ENCODE measurements around the gene SPACDR.
"Not testable (repeated sequence)": the region's sequence is repeated elsewhere in the genome, so short reads cannot be mapped to it uniquely, and the experiment has no call there.

Gene SPACDR

GRCh38 chr7:100465299-100465698 lies 1.2 kb upstream of the SPACDR start:
- FAIRE-seq, result no peak

DNA sequence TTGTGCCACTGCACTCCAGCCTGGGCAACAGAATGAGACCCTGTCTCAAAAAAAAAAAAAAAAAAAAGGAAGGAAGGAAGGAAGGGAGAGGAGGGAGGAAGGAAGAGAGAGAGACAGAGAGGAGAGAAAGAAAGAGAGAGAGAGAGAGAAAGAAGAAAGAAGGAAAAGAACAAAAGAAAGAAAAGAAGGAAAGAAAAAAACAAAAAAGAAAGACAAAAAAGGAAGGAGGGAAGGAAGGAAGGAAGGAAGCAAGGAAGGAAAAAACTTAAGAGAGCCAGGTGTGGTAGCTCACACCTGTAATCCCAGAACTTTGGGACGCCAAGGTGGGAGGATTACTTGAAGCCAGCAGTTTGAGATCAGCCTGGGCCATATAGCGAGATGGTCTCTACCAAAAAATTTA lies 731 bp upstream of the SPACDR start:
- FAIRE-seq, result no peak

DNA sequence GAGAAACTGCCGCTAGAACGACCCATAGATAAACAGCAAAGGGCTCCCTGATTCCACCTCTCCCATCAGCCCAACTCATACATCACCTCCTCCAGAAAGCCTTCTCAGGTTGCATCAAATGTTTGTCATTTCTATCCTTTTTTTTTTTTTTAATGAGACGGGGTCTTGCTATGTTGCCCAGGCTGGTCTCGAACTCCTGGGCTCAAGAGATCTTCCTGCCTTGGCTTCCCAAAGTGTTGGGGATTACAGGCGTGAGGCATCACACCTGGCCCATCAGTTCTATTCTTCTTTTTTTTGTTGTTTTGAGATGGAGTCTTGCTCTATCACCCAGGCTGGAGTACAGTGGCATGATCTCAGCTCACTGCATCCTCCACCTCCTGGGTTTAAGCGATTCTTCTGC lies 7.0 kb downstream of the SPACDR start:
- FAIRE-seq, result no peak

DNA sequence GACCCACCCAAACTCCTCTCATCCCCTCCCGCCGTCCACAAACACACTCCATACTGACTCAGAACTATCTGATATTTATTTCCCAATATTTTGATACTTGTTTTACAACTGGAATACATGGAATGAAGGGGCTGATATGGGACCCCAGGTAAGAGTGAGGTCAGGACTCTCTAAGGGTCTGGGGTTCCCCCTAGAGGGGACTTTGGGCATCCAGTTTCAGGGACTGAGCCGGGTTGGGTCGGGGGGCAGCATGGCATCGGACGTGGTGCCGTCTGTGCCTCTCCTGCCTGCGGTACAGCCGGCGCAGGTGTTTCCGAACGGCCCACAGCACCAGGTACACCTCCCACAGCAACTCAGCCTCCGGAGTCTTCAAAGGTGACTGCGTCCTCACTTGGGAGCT lies 7.5 kb downstream of the SPACDR start:
- no peak for FAIRE-seq

GRCh38 chr7:100455206-100455605 lies 8.9 kb downstream of the SPACDR start:
- FAIRE-seq, result no peak

- FAIRE-seq, result not testable (repeated sequence)
Observed at GRCh38 chr7:100453854-100454253, 10.2 kb downstream of the SPACDR start.

GRCh38 chr7:100452513-100452912 lies 11.5 kb downstream of the SPACDR start:
- no peak for FAIRE-seq

- FAIRE-seq, result no peak
Observed at GRCh38 chr7:100449190-100449795, 14.8 kb downstream of the SPACDR start.

- FAIRE-seq, result not testable (repeated sequence)
Observed at GRCh38 chr7:100447363-100447762, 16.7 kb downstream of the SPACDR start.

GRCh38 chr7:100446040-100446439 lies 18.0 kb downstream of the SPACDR start:
- no peak for FAIRE-seq

DNA sequence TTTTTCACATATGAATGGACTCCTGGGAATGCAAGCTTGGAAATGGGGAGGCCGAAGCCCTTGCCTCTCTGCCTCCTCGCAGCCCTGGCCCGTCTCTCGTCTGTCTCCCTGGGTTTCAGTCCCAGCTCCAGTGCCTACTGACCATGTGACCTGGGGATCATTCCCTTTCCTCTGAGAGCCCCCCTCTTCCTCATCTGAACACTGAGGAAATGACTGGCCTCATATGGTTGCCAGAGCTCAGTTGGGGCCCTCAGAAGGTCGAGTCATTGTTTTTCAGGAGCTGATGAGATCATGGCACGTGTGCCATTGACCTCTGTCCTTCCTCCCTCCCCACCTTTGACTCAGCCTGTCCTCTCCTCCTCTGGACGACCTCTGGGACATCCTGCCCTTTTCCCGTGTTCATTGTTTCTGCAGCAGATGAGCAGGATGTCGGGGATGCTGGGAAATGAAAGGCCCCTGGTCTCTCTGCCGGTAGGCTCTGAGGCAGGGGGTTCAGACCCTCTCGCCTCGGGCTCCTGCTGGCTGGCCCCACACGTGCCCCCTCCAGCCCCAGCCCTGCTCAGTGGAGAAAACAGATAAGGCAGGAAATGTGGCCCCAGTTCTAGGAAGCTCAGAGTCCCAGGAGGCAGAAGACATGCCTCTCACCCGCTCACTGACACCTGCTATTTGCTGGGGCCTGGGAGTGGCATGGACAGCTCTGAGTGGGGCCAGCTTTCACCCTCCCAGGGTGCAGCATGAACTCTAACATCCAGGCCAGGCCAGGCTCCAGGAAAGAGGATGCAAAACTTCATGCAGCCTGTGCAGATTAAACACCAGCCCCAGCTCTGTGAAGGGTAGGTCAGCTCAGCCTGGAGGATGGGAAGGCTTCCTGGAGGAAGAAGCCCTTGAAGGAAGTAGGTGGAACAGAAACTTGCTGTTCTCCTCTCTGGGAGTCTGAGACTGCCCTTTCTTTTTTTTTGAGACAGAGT lies 19.5 kb downstream of the SPACDR start:
- no peak for FAIRE-seq

DNA sequence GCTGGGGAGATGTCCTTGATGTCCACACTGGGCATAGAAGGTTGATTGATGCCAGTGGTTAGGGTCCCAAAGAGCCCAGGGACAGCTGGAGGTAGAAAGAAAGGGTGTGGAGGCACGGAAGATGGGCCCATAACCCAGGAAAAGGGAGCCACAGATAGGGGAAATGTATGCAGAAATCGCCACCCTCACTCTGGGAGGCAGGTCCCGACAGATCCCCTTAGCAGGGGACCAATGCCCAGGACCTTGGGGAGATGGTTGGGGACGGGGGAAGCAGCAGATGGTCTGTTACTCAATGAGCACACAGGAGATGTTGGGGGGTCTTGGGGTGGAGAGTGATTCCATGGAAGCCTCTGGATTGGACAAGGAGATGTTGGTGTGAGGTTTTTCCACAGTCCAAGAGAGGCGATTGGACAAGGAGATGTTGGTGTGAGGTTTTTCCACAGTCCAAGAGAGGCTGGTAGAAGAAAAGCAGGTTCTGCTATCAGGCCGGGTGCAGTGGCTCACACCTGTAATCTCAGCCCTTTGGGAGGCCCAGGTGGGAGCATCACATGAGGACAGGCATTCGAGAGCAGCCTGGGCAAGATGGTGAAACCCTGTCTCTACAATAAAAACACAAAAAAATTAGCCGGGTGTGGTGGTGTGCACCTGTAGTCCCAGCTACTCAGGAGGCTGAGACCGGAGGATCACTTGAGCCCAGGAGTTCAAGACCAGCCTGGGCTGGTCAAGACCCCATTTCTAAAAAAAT lies 20.8 kb downstream of the SPACDR start:
- FAIRE-seq, result no peak

GRCh38 chr7:100441641-100442535 lies 22.2 kb downstream of the SPACDR start:
- no peak for FAIRE-seq

DNA sequence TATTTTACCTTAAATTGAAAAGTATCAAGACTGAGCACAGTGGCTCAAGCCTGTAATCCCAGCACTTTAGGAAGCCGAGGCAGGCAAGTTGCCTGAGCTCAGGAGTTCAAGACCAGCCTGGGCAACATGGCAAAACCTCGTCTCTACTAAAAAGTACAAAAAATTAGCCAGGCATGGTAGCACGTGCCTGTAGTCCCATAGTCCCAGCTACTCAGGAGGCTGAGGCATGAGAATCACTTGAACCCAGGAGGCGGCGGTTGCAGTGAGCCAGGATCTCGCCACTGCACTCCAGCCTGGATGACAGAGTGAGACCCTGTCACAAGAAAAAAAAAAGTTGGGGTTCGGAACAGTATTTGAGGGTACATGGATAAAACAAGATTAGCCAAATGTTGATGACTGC lies 24.8 kb downstream of the SPACDR start:
- not testable (repeated sequence) for FAIRE-seq

DNA sequence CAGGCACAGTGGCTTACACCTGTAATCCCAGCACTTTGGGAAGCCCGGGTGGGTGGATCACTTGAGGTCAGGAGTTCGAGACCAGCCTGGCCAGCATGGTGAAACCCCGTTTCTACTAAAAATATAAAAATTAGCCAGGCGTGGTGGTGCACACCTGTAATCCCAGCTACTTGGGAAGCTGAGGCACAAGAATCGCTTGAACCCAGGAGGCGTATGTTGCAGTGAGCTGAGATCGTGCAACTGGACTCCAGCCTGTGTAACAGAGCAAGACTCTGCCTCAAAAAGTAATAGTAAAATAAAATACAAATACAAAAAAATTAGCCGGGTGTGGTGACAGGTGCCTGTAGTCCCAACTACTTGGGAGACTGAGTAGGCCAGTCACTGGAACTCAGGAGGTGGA lies 25.3 kb downstream of the SPACDR start:
- not testable (repeated sequence) for FAIRE-seq

DNA sequence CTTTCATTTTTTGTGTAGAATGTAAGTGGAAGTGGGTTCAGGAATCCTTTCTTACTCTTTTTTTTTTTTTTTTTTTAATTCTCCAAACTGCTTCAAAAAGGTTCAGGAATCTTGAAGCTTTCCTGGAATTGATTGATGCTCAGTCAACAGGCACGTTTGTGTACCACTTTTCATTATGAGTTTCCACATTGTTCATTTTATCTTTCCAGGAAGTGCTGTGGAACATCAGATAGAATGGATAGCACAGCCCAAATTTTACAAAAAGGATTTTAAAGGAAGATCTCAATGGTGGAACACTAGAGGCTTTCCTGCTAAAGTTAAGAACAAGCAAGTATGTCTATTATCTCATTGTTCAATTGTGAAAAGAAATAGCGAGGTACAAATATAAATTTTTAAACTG lies 25.9 kb downstream of the SPACDR start:
- FAIRE-seq, result no peak

- FAIRE-seq, result no peak
Observed at GRCh38 chr7:100437150-100438100, 26.6 kb downstream of the SPACDR start.

DNA sequence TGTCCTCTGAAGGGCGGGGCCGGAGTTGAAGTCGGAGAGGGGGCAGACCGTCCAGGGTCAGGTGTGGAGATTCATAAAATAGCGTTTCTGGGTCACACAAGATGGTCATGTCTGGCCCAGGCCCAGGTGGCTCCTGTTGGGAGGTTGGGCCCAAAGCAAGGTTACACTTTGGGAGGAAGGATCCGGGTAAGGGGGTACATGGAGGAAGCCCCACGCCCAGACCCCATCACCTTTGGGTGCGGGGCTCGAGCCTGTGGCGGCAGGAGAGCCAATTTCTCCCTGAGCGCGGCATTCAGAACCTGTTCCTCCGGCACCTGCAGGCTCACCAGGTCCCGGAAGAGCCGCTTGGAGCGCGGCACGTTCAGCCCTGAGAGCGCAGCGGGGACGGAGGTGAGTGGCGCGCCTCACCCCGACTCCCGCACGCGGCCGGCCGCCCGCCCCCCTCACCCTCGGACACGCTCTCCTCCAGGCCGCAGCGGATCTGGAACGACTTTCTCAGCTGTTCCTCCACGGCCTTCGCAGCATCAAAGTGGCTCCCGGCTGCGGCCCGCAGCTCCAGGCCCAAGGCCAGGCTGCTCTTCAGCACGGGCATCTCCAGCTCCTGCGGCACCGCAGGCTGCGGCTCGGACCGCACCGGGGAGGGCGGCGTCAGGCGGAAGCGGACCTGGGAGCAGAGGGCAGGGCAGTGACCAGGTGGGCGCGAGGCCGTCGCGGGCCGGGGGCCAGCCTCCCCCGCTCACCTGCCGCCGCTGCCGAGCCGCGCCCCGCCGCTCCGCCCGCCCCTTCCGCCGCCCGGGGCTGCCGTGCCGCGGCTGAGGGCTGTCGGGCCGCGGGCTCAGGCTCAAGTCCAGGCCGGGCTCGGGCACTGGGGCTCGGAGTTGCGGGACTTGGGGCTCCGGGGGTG lies 28.4 kb downstream of the SPACDR start:
- FAIRE-seq, result no peak

GRCh38 chr7:100434297-100435144 lies 29.5 kb downstream of the SPACDR start:
- FAIRE-seq, result no peak

All from colon (tissue), 2 donors.